Kidney (tissue), 14 donors: Measurements from ENCODE around the gene ZNF385C. TPM values are rescaled to one million over a fixed set of nuclear protein-coding genes. Genes with fewer than 3 reads are reported as not detected.

ENCODE experiments used
- DNase-seq, 5 donors: peaks; one replicate each; pipeline ENCODE4 v3.0.0-alpha.2; 2013 to 2020
- FAIRE-seq: peaks from 2 replicates; lab custom pipeline; 2012; peaks lifted over from hg19 to GRCh38; lab: Jason Lieb, UNC
- H3K27ac ChIP-seq, 2 donors: one replicate each; pipeline ENCODE4 v1.7.0; 2013; ENCODE audit warnings: low read depth in 2 of 2, low read length in 2 of 2, inconsistent platforms in 1 of 2
- H3K27me3 ChIP-seq: one replicate; pipeline ENCODE4 v1.7.1; 2013; ENCODE audit warnings: low read length, inconsistent platforms; ENCODE audit not compliant: control insufficient read depth, insufficient read depth
- H3K36me3 ChIP-seq, 3 donors: one replicate each; pipeline versions ENCODE4 v1.7.0 to v1.7.1; 2013; ENCODE audit warnings: low read length in 3 of 3, control low read depth in 1 of 3, inconsistent platforms in 1 of 3; ENCODE audit not compliant: insufficient read depth in 3 of 3, control insufficient read depth in 2 of 3
- H3K4me1 ChIP-seq, 3 donors: one replicate each; pipeline versions ENCODE4 v1.7.0 to v1.7.1; 2013; ENCODE audit warnings: low read length in 3 of 3, inconsistent platforms in 1 of 3, low read depth in 1 of 3; ENCODE audit not compliant: control insufficient read depth in 2 of 3, insufficient read depth in 2 of 3
- H3K4me3 ChIP-seq, 3 donors: one replicate each; pipeline versions ENCODE4 v1.7.0 to v1.8.1; 2013; ENCODE audit warnings: low read length in 3 of 3, control low read depth in 1 of 3, inconsistent platforms in 1 of 3
- H3K9ac ChIP-seq, 3 donors: one replicate each; pipeline versions ENCODE4 v1.7.0 to v1.7.1; 2013; ENCODE audit warnings: low read length in 3 of 3, control low read depth in 1 of 3, inconsistent platforms in 1 of 3
- H3K9me3 ChIP-seq, 3 donors: one replicate each; pipeline versions ENCODE4 v1.7.0 to v1.7.1; 2013; ENCODE audit warnings: low read length in 3 of 3, control low read depth in 1 of 3, inconsistent platforms in 1 of 3; ENCODE audit not compliant: control insufficient read depth in 2 of 3, insufficient read depth in 1 of 3
- CTCF ChIP-seq: IDR thresholded peaks from 3 replicates; pipeline ENCODE4 v1.5.1; 2012; ENCODE audit warnings: mild to moderate bottlenecking, moderate library complexity, borderline replicate concordance; ENCODE audit not compliant: insufficient read depth; ENCODE audit errors: extremely low read depth
- intact Hi-C: fragments of 100-400 bp; cut with DNase I; formaldehyde crosslinking; loops from one replicate; pipeline ENCODE4 v1.11.1; 2022
- polyA plus RNA-seq: library from polyadenylated mRNA; stranded (reverse); fragments of 350-450 nt; fragmentation: Illumina TruSeq; extraction: RNeasy Lipid Tissue Mini Kit (QIAGEN cat#74804); gene quantifications from one replicate; pipeline ENCODE4 v1.2.3, GENCODE V29; 2014; ENCODE audit warnings: low read depth, low replicate concordance; ENCODE audit not compliant: insufficient read depth
- total RNA-seq: library from RNA; stranded (reverse); fragmentation: NEBNext Ultra II Directional; extraction: Animal tissue kit (Norgen Biotek cat#: 25700); gene quantifications from one replicate; pipeline ENCODE4 v1.2.1, GENCODE V29; 2021
- donor health status: control.
- donor health status: control.
- donor health status: control.
- donor health status: control.
- donor health status: control.
- donor health status: DM: yes; HTN: yes; CAD: no.
- donor health status: Normal renal cell carcinoma (clear cell type).

ZNF385C gene
- total and polyA plus RNA-seq, 2 donors from 2014 or later: 1.1 to 1.2 TPM

- no peaks in the 10 kb centered on the region for H3K27me3 ChIP-seq
- H3K9ac ChIP-seq: no peak overlapping the region
- no peak for FAIRE-seq
- H3K27ac ChIP-seq: no peak overlapping the region
- H3K9me3 ChIP-seq: no peaks in the 10 kb centered on the region
- peaks cover 4 to 31% (median 25%) of the 10 kb centered on the region in 3 donors for H3K4me1 ChIP-seq
- no peak for TF ChIP-seq CTCF
- intact Hi-C loops: no loop called here
- no peak for DNase-seq
- no peak overlapping the region for H3K4me3 ChIP-seq
- H3K36me3 ChIP-seq: peaks cover 0 to 12% (median 4%) of the 10 kb centered on the region in 3 donors
Measured at GRCh38 chr17:42018988-42019387, 79.3 kb downstream of the ZNF385C start.

- Histone ChIP-seq H3K4me3 (peak overlapping the region in 2 of 3 donors; percentile 97 to 98), H3K36me3 (peaks cover 0 to 5% (median 0%) of the 10 kb centered on the region in 3 donors), H3K4me1 (peaks cover 4 to 31% (median 28%) of the 10 kb centered on the region in 3 donors), H3K9ac (peak overlapping the region in 1 of 3 donors; percentile 100), H3K27ac (peak overlapping the region in 1 of 2 donors; percentile 95), H3K9me3 (no peaks in the 10 kb centered on the region), H3K27me3 (no peaks in the 10 kb centered on the region)
- no peak for TF ChIP-seq CTCF
- FAIRE-seq: no peak
- no peak for DNase-seq
- intact Hi-C loops: no loop called here
Measured at GRCh38 chr17:42018339-42018738, 79.9 kb downstream of the ZNF385C start.

- Histone ChIP-seq H3K4me3 (peak overlapping the region; percentile 97 to 98 (median 97)), H3K9ac (peak overlapping the region; percentile 74 to 100 (median 83)), H3K36me3 (peaks cover 0 to 3% (median 0%) of the 10 kb centered on the region in 3 donors), H3K4me1 (peaks cover 4 to 31% (median 28%) of the 10 kb centered on the region in 3 donors), H3K27ac (peak overlapping the region; percentile 94 to 95), H3K27me3 (no peaks in the 10 kb centered on the region), H3K9me3 (no peaks in the 10 kb centered on the region)
- no peak for TF ChIP-seq CTCF
- intact Hi-C loops: no loop called here
- peak in 1 of 5 donors; percentile 63 for DNase-seq
- FAIRE-seq: no peak
Measured at GRCh38 chr17:42017866-42018200, 80.4 kb downstream of the ZNF385C start.
